D341Med (cell line): ENCODE measurements around the gene IPPK.

Source experiments
- DNase-seq: peaks from one replicate; pipeline ENCODE4 v3.0.0; 2012; ENCODE audit warnings: low spot score

The IPPK gene

GRCh38 chr9:92614763-92615461 lies 55.0 kb downstream of the IPPK start:
- DNase-seq: no peak

- no peak for DNase-seq
Observed at GRCh38 chr9:92614123-92614510, 55.8 kb downstream of the IPPK start.

GRCh38 chr9:92613268-92614122 lies 56.4 kb downstream of the IPPK start:
- DNase-seq: no peak

- DNase-seq: no peak
Observed at GRCh38 chr9:92612816-92613215, 57.1 kb downstream of the IPPK start.

GRCh38 chr9:92612292-92612691 lies 57.6 kb downstream of the IPPK start:
- no peak for DNase-seq

GRCh38 chr9:92611621-92612285 lies 58.2 kb downstream of the IPPK start:
- DNase-seq: no peak

- no peak for DNase-seq
Observed at GRCh38 chr9:92610470-92611420, 59.2 kb downstream of the IPPK start.

- no peak for DNase-seq
Observed at GRCh38 chr9:92608909-92609445, 61.0 kb downstream of the IPPK start.

GRCh38 chr9:92608241-92608908 lies 61.6 kb downstream of the IPPK start:
- no peak for DNase-seq

- DNase-seq: no peak
Observed at GRCh38 chr9:92607773-92608172, 62.2 kb downstream of the IPPK start.

GRCh38 chr9:92607088-92607487 lies 62.8 kb downstream of the IPPK start:
- no peak for DNase-seq

- DNase-seq: no peak
Observed at GRCh38 chr9:92605224-92605623, 64.7 kb downstream of the IPPK start.

- no peak for DNase-seq
Observed at GRCh38 chr9:92603990-92604389, 65.9 kb downstream of the IPPK start.

GRCh38 chr9:92603100-92603499 lies 66.8 kb downstream of the IPPK start:
- no peak for DNase-seq

- DNase-seq: no peak
Observed at GRCh38 chr9:92602413-92602812, 67.5 kb downstream of the IPPK start.

GRCh38 chr9:92601451-92601850 lies 68.5 kb downstream of the IPPK start:
- DNase-seq: no peak

GRCh38 chr9:92600462-92601261 lies 69.3 kb downstream of the IPPK start:
- no peak for DNase-seq

GRCh38 chr9:92599938-92600461 lies 69.9 kb downstream of the IPPK start:
- DNase-seq: no peak

GRCh38 chr9:92598382-92598781 lies 71.5 kb downstream of the IPPK start:
- no peak for DNase-seq

GRCh38 chr9:92595930-92596329 lies 74.0 kb downstream of the IPPK start:
- no peak for DNase-seq
